Measurements from ENCODE around the gene TBC1D22B.

DNA sequence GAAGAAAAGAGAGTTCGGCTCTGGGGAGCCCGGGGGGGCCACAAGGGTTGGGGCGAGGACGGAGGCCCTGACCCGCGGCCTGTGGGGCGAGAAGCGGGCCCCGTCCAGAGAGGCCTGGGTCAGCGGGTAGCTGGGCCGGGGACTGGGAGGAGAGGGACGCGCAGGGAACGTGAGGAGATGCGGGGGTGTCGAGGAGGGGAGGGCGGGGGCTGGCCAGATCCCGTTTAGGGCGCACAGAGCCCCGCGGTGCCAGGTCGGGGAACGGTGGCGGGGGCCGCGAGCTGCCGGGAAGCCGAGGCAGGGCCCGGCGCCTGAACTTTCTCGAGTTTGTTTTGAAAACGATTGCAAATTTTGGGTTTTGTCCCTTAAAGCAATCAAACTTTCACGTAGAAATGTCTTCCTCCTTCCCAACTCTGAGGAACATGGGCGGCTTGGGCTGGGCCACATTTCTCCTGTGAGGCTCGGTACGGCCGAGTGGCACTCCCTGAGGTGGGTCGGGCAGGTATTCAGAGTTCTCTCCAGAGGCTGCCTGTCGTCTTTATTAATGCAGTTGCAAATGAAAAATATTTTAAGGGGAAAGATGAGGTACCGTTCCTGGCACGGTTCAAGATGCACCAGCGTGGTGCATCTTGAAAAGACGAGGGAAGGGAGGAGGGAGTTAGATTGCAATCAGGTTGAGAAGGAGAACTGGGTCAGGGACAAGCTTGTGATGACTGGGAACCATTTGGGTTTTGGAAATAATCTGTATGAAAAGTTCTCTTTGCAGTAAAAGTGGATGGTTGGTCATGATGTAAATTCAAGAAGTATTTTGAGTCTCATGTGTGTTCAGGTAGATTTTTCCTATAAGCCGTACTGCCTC is 97.2 kb downstream of the TBC1D22B start:
- TF ChIP-seq, protein P1, sequence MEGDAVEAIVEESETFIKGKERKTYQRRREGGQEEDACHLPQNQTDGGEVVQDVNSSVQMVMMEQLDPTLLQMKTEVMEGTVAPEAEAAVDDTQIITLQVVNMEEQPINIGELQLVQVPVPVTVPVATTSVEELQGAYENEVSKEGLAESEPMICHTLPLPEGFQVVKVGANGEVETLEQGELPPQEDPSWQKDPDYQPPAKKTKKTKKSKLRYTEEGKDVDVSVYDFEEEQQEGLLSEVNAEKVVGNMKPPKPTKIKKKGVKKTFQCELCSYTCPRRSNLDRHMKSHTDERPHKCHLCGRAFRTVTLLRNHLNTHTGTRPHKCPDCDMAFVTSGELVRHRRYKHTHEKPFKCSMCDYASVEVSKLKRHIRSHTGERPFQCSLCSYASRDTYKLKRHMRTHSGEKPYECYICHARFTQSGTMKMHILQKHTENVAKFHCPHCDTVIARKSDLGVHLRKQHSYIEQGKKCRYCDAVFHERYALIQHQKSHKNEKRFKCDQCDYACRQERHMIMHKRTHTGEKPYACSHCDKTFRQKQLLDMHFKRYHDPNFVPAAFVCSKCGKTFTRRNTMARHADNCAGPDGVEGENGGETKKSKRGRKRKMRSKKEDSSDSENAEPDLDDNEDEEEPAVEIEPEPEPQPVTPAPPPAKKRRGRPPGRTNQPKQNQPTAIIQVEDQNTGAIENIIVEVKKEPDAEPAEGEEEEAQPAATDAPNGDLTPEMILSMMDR (IDR thresholded peaks at IDR 0.05; ENCODE audit: low read depth, low read length, poor library complexity, severe bottlenecking): no peak
- no peak for TF ChIP-seq EZH2phosphoT487 (IDR thresholded peaks at IDR 0.05; ENCODE audit: borderline replicate concordance, low read length)

Data from DOHH2 (cell line).